Ecto neural progenitor cell (in vitro differentiated cells): ENCODE results near the gene ZNF500.
A peak's percentile ranks its signal among the peaks of the same experiment; 100 is the strongest.

ENCODE experiments used
- DNase-seq: peaks from one replicate; pipeline ENCODE4 v3.0.0-alpha.2; 2018; ENCODE audit warnings: low spot score

ZNF500 gene

GRCh38 chr16:4772351-4772750 lies 5.4 kb upstream of the ZNF500 start:
- no peak for DNase-seq

GRCh38 chr16:4771646-4772045 lies 4.7 kb upstream of the ZNF500 start:
- no peak for DNase-seq

GRCh38 chr16:4769306-4769638 lies 2.3 kb upstream of the ZNF500 start:
- no peak for DNase-seq

GRCh38 chr16:4768549-4769305 lies 1.8 kb upstream of the ZNF500 start:
- peak; percentile 97 for DNase-seq

- DNase-seq = no peak
Measured at GRCh38 chr16:4767872-4768548, 1.0 kb upstream of the ZNF500 start.

GRCh38 chr16:4765511-4766474 lies 1.2 kb downstream of the ZNF500 start:
- DNase-seq = no peak

GRCh38 chr16:4763791-4764190 lies 3.2 kb downstream of the ZNF500 start:
- DNase-seq = no peak

GRCh38 chr16:4762205-4762604 lies 4.8 kb downstream of the ZNF500 start:
- DNase-seq = no peak

- DNase-seq = no peak
Measured at GRCh38 chr16:4760221-4760910, 6.6 kb downstream of the ZNF500 start.

- DNase-seq = no peak
Measured at GRCh38 chr16:4755687-4756086, 11.3 kb downstream of the ZNF500 start.

- no peak for DNase-seq
Measured at GRCh38 chr16:4754865-4755264, 12.1 kb downstream of the ZNF500 start.

- DNase-seq = no peak
Measured at GRCh38 chr16:4753227-4753626, 13.7 kb downstream of the ZNF500 start.

- DNase-seq = no peak
Measured at GRCh38 chr16:4752351-4753100, 14.4 kb downstream of the ZNF500 start.

GRCh38 chr16:4750896-4751295 lies 16.1 kb downstream of the ZNF500 start:
- DNase-seq = no peak

GRCh38 chr16:4749700-4750257 lies 17.2 kb downstream of the ZNF500 start:
- no peak for DNase-seq

- DNase-seq = no peak
Measured at GRCh38 chr16:4748682-4749411, 18.1 kb downstream of the ZNF500 start.

- DNase-seq = no peak
Measured at GRCh38 chr16:4747906-4748681, 18.9 kb downstream of the ZNF500 start.

GRCh38 chr16:4746991-4747574 lies 19.9 kb downstream of the ZNF500 start:
- no peak for DNase-seq

GRCh38 chr16:4746215-4746614 lies 20.7 kb downstream of the ZNF500 start:
- no peak for DNase-seq
